Renal cortex interstitium (tissue), 11 donors: ENCODE results near the gene PCGF3. TPM values are rescaled to one million over a fixed set of nuclear protein-coding genes. Genes with fewer than 3 reads are reported as not detected.

Source experiments
- DNase-seq, 11 donors: peaks; one replicate each; pipeline ENCODE4 v3.0.0-alpha.2; 2013; ENCODE audit warnings: low read depth in 9 of 11, low spot score in 4 of 11; ENCODE audit errors: extremely low read depth in 1 of 11
- polyA plus RNA-seq, 3 donors: library from polyadenylated mRNA; unstranded; fragments of 120-200 nt; gene quantifications; one replicate each; pipeline ENCODE4 v1.2.1, GENCODE V29; 2013; ENCODE audit not compliant: insufficient read length in 3 of 3

The PCGF3 gene
- polyA plus RNA-seq, 3 donors, result 67.4 to 102 (median 68.2) TPM

- DNase-seq, result no peak
These were observed 27.1 kb upstream of the PCGF3 start for GRCh38 chr4:678331-679103.

GRCh38 chr4:679104-679481 is 26.5 kb upstream of the PCGF3 start:
- no peak for DNase-seq

GRCh38 chr4:679629-680028 is 26.0 kb upstream of the PCGF3 start:
- DNase-seq, result no peak

GRCh38 chr4:680091-680490 is 25.5 kb upstream of the PCGF3 start:
- DNase-seq, result no peak

GRCh38 chr4:680551-680927 is 25.1 kb upstream of the PCGF3 start:
- no peak for DNase-seq

- no peak for DNase-seq
These were observed 24.5 kb upstream of the PCGF3 start for GRCh38 chr4:680928-681645.

GRCh38 chr4:681736-682451 is 23.7 kb upstream of the PCGF3 start:
- no peak for DNase-seq

GRCh38 chr4:682490-683172 is 23.0 kb upstream of the PCGF3 start:
- no peak for DNase-seq

- no peak for DNase-seq
These were observed 22.3 kb upstream of the PCGF3 start for GRCh38 chr4:683247-683897.

GRCh38 chr4:683982-684622 is 21.5 kb upstream of the PCGF3 start:
- no peak for DNase-seq

GRCh38 chr4:684623-685327 is 20.9 kb upstream of the PCGF3 start:
- DNase-seq, result no peak

- DNase-seq, result no peak
These were observed 19.8 kb upstream of the PCGF3 start for GRCh38 chr4:685679-686412.

- DNase-seq, result no peak
These were observed 19.1 kb upstream of the PCGF3 start for GRCh38 chr4:686413-687040.

GRCh38 chr4:687048-687970 is 18.3 kb upstream of the PCGF3 start:
- no peak for DNase-seq

GRCh38 chr4:687971-688853 is 17.4 kb upstream of the PCGF3 start:
- DNase-seq, result no peak
